HS-5 (cell line): ENCODE data around the gene AGFG2.

ENCODE experiments used
- DNase-seq: peaks from one replicate; pipeline ENCODE4 v3.0.0-alpha.2; 2012; ENCODE audit warnings: low read depth

AGFG2 gene

GRCh38 chr7:100586266-100587025, 47.4 kb downstream of the AGFG2 start, which contains the start of gene FBXO24:
FBXO24 (plus strand) TSS chr7:100586328; CDS start chr7:100586626, 298 bp downstream.
- DNase-seq = peak; percentile 96

DNA sequence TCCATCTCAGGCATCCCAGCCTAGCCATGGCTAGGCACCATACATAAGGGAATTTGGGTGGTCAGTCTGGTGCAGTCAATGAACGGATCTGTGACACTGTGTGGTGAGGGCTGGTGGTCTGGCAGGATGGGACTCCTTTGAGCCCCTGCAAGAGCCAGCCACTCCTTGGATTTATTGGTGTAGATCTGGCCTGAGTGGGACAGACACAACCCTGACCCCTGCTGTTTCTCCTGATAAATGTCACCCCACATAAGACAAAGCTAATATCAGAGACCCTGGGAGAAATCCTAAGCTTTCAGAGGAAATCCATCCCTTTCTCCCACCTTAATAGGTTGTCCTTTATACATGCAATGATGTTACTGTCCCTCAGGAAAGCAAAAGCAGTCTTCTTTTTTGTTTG, 49.4 kb downstream of the AGFG2 start:
- DNase-seq = no peak

GRCh38 chr7:100589341-100589947, 50.4 kb downstream of the AGFG2 start:
- no peak for DNase-seq

GRCh38 chr7:100590077-100590737, 51.2 kb downstream of the AGFG2 start:
- DNase-seq = no peak

GRCh38 chr7:100591596-100591995, 52.6 kb downstream of the AGFG2 start:
- DNase-seq = no peak

DNA sequence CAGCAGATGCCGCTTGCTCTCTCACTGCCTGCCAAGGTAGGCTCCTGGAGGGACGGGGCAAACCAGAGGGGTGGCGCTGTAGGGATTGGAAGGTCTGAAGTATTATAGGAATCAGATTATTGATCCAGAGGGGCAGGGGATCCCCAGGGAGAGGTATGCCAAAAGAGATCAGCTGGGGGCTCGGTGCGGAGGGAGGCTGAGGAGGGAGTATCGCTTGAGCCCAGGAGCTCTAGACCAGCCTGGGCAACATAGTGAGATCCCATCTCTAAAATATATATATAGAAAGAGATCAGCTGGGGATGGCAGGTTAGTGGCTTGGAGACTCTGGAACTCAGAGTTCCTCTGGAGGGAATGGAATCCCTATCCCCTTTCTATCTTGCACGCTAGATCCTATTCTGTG, 56.2 kb downstream of the AGFG2 start:
- DNase-seq = no peak

DNA sequence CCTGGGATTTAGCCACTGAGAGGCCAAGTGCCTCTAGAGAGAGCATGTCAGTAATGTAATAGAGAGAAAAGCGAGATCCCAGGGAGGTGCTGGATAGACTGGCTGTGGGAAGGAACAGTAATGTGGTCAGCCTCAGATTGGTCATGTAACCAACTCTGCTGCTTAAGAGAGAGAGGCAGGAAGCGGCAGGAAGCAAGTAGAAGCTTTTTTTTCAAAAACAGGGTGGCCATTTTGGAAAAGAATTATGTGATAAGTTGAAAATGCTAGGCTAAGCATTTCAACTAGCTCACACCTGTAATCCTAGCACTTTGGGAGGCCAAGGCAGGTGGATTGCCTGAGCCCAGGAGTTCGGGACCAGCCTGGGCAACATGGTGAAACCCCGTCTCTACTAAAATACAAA, 59.4 kb downstream of the AGFG2 start:
- no peak for DNase-seq

DNA sequence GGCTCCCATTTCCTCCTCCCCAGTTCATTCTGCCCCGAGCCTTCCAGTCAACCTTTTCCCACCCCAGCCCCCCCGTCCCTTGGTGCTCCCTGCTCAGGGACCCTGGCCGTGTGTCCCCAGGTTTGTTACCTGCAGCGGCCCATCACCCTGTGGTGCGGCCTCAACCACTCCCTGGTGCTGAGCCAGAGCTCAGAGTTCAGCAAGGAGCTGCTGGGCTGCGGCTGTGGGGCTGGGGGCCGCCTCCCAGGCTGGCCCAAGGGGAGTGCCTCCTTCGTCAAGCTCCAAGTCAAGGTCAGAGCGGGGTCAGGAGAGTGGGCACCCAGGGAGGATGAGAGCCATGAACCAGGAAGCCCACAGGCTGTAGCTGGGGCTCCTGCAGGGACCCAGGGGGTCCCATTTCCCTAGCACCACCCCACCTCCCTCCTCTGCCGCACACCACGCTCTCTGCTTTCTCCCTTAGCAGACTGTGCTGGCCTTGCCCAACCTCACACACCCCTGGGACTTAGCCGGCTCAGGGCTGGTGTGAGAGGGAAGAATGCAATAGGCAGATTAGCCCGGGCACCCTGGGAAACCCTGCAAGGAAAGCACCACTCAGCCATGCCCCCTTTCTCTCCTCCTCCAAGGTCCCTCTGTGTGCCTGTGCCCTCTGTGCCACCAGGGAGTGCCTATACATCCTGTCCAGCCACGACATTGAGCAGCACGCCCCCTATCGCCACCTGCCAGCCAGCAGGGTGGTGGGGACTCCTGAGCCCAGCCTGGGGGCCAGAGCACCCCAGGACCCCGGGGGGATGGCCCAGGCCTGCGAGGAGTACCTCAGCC, 61.1 kb downstream of the AGFG2 start:
- no peak for DNase-seq

DNA sequence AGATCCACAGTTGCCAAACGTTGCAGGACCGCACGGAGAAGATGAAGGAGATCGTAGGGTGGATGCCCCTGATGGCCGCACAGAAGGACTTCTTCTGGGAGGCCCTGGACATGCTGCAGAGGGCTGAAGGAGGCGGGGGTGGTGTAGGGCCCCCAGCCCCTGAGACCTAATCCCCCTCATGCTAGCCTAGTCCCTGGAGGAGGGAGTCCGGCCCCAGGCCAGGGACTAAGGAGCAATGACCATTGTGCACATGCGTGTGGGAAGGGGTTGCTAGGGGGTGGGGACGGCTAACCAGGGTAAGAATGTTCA, 61.7 kb downstream of the AGFG2 start:
- no peak for DNase-seq

- no peak for DNase-seq
Observed at GRCh38 chr7:100602889-100603725, 64.1 kb downstream of the AGFG2 start.

GRCh38 chr7:100603726-100604027, 64.7 kb downstream of the AGFG2 start:
- DNase-seq = no peak

GRCh38 chr7:100604028-100604975, 65.3 kb downstream of the AGFG2 start:
- DNase-seq = no peak

DNA sequence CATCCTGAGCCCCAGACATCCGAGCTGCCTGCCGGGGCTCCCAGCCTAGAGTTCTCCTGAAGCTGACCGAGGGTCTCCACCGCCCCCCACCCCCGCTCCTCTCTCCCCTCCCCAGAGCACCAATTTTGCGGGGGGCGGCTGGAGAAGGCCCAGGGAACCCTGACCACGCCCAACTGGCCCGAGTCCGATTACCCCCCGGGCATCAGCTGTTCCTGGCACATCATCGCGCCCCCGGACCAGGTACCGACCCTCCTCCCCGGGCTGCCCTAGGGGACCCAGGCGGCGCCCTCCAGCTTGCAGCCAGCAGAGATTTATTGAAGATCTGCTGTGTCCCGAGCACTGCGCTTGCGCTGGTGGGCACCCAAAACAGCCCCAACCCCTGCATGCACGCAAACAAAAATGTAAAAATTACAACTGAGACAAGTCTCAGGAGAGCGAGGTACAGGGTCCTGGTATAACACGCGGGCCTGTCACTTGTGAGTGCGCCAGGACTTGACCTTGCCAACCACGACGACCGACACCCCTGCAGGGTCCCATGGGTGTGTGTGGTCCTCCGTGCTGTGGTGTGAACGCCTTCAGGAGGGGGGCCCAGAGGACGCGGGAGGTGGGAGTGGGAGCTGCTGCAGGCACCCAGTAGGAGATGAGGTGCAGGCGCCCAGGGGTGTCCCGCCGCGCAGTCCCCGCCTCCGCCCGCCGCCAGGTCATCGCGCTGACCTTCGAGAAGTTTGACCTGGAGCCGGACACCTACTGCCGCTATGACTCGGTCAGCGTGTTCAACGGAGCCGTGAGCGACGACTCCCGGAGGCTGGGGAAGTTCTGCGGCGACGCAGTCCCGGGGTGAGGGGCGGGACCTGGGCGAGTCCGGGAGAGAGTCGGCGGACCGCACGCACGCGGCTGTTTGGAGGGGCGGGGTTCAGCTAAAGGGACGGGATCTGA, 66.2 kb downstream of the AGFG2 start:
- no peak for DNase-seq

DNA sequence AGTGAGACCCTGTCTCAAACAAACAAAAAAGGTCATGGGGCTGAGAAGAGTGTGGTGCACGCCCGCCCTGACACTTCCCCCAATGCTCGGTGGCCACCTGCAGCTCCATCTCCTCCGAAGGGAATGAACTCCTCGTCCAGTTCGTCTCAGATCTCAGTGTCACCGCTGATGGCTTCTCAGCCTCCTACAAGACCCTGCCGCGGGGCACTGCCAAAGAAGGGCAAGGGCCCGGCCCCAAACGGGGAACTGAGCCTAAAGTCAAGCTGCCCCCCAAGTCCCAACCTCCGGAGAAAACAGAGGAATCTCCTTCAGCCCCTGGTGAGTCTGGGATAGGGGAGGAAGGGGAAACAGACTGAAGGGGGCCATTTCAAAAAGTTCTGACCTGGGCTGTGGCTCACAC, 67.3 kb downstream of the AGFG2 start:
- DNase-seq = no peak

DNA sequence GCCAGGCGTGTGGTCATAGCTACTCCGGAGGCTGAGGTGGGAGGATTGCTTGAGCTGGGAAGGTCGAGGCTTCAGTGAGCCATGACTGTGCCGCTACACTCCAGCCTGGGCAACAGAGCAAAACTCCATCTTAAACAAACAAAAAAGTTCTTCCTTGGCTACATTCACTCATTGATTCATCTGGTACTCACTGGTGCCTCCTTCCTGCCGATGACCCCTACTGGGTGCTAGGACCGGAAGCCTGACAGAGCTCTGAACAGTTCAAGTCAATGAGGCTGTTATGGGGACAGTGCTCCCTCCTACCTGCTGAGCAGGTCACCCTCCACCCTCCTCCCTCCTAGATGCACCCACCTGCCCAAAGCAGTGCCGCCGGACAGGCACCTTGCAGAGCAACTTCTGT, 68.1 kb downstream of the AGFG2 start:
- no peak for DNase-seq

DNA sequence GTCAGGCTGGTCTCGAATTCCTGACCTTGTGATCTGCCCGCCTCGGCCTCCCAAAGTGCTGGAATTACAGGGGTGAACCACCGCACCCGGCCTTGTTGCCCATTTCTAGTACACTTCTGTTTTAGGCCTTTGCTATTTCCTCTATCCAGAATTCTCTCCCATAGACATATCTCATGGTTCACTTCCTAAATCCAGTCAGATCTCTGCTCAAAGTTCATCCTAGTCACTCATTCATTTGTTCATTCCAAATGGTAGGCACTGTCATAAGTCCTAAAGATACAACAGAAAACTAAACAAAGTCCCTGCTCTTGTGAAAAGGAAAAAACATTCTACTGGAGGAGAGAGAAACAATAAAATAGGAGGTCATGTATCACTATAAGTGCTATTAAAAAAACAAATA, 71.0 kb downstream of the AGFG2 start:
- DNase-seq = no peak

DNA sequence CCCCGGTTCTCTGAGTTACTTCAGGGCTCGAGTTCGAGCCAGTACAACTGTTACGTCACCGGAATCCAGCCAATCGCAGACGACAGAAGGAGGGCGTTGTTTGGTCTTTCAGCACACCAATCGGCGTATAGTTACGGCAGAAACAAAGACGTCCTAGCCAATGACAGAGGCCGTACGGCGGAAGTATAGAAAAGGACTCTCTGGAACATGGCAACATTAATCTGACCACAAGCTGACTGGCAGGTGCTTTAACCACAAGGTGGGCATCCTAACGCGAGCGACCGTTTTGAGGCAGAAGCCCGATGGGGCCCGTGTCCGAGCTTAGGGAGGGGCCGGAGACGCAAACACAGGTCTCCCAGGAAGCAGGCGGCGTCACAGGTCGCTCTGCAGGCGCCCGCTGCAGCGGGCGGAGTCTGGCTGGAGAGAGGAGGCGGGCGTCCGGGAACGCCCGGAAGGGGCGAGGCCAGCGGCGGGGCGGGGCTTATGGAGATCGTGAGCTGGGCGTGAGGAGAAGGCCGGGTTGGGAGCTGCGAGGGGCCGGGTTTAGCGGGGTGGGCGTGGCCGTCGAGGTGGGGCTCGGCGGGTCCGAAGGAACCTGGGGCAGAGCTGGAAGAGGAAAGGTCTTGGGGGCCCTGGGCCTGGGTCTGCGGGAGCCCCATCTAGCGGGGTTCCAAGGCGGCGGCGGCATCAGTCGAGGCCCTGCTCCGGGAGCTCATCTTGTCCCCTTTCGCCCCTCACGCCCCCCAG, 73.2 kb downstream of the AGFG2 start, which contains the start of gene MOSPD3:
TSS of gene MOSPD3 (plus strand) at position 558 of the 747 bp plus-strand sequence. CDS start 252 bp downstream, outside the sequence.
- DNase-seq = peak; percentile 94

GRCh38 chr7:100612730-100613390, 73.9 kb downstream of the AGFG2 start:
- no peak for DNase-seq
